ENCODE data around the gene ATP2B2. TPM values are rescaled to one million over a fixed set of nuclear protein-coding genes. Genes with fewer than 3 reads are reported as not detected.
A peak's percentile ranks its signal among the peaks of the same experiment; 100 is the strongest.

ATP2B2 gene
- total and polyA plus RNA-seq, 8 donors, result 0.01 to 0.18 (median 0.06) TPM; not detected in 1

GRCh38 chr3:10387881-10388609, 117.3 kb downstream of the ATP2B2 start:
- Histone ChIP-seq H3K4me1 (no peaks in the 10 kb centered on the region), H3K36me3 (no peaks in the 10 kb centered on the region), H3K27me3 (no peaks in the 10 kb centered on the region), H3K27ac (no peak overlapping the region), H3K9me3 (peaks cover 0 to 26% of the 10 kb centered on the region in 2 donors), H3K4me3 (no peak overlapping the region)
- DNase-seq, result peak in 2 of 4 donors; percentile 20 to 47
- no peak for ATAC-seq
- TF ChIP-seq CTCF (IDR thresholded peaks at IDR 0.05), result no peak
- intact Hi-C loops (cut with DNase I), result no loop called here

- ATAC-seq (no peak), DNase-seq (no peak)
- H3K36me3 ChIP-seq, result no peaks in the 10 kb centered on the region
- H3K9me3 ChIP-seq, result peaks cover 0 to 26% of the 10 kb centered on the region in 2 donors
- no peak overlapping the region for H3K27ac ChIP-seq
- H3K4me3 ChIP-seq, result no peak overlapping the region
- TF ChIP-seq CTCF (IDR thresholded peaks at IDR 0.05), result no peak
- H3K27me3 ChIP-seq, result no peaks in the 10 kb centered on the region
- no peaks in the 10 kb centered on the region for H3K4me1 ChIP-seq
- intact Hi-C loops (cut with DNase I), result no loop called here
Observed at GRCh38 chr3:10386121-10386520, 119.3 kb downstream of the ATP2B2 start.

GRCh38 chr3:10384541-10385360, 120.6 kb downstream of the ATP2B2 start:
- intact Hi-C loops (cut with DNase I), result no loop called here
- H3K4me1 ChIP-seq, result no peaks in the 10 kb centered on the region
- peak in 1 of 4 donors; percentile 60 for DNase-seq
- peaks cover 0 to 26% of the 10 kb centered on the region in 2 donors for H3K9me3 ChIP-seq
- H3K4me3 ChIP-seq, result no peak overlapping the region
- H3K27me3 ChIP-seq, result no peaks in the 10 kb centered on the region
- no peak for ATAC-seq
- no peak for TF ChIP-seq CTCF (IDR thresholded peaks at IDR 0.05)
- H3K27ac ChIP-seq, result no peak overlapping the region
- H3K36me3 ChIP-seq, result no peaks in the 10 kb centered on the region

GRCh38 chr3:10383850-10384248, 121.5 kb downstream of the ATP2B2 start:
- H3K27ac ChIP-seq, result no peak overlapping the region
- no peak for DNase-seq
- intact Hi-C loops (cut with DNase I), result no loop called here
- TF ChIP-seq CTCF (IDR thresholded peaks at IDR 0.05), result no peak
- H3K9me3 ChIP-seq, result peaks cover 0 to 22% of the 10 kb centered on the region in 2 donors
- no peaks in the 10 kb centered on the region for H3K4me1 ChIP-seq
- no peaks in the 10 kb centered on the region for H3K36me3 ChIP-seq
- no peaks in the 10 kb centered on the region for H3K27me3 ChIP-seq
- no peak for ATAC-seq
- no peak overlapping the region for H3K4me3 ChIP-seq

Measured in left lung (tissue), 10 donors.